AG04449 (cell line): ENCODE results near the gene ADGRF3.
"Not testable (repeated sequence)": the region's sequence is repeated elsewhere in the genome, so short reads cannot be mapped to it uniquely, and the experiment has no call there.

Experiments used
- CTCF ChIA-PET: fragments of 350-600 bp; formaldehyde crosslinking; extraction: SDS; loops from one replicate; lab custom pipeline; 2021; ENCODE audit warnings: antibody characterized with exemption; lab: Yijun Ruan, JAX
- POLR2A ChIA-PET: fragments of 400-600, 350-600 bp; formaldehyde crosslinking; extraction: SDS; loops from one replicate; lab custom pipeline; 2020; ENCODE audit warnings: antibody characterized with exemption, inconsistent platforms; lab: Yijun Ruan, JAX
- DNase-seq: peaks from one replicate; pipeline ENCODE4 v3.0.0-alpha.2; 2010; ENCODE audit warnings: low read depth, low spot score
- H3K4me3 ChIP-seq: 2 replicates; pipeline ENCODE4 v1.5.1; 2011; ENCODE audit warnings: low read depth, mild to moderate bottlenecking, control low read depth, low read length
- TF ChIP-seq, protein P1 (sequence below): IDR thresholded peaks from one replicate; pipeline ENCODE4 v1.5.1; 2011; ENCODE audit warnings: mild to moderate bottlenecking, moderate library complexity, low read length, control low read depth, inconsistent platforms; ENCODE audit not compliant: insufficient read depth; ENCODE audit errors: missing control alignments

ADGRF3 gene

DNA sequence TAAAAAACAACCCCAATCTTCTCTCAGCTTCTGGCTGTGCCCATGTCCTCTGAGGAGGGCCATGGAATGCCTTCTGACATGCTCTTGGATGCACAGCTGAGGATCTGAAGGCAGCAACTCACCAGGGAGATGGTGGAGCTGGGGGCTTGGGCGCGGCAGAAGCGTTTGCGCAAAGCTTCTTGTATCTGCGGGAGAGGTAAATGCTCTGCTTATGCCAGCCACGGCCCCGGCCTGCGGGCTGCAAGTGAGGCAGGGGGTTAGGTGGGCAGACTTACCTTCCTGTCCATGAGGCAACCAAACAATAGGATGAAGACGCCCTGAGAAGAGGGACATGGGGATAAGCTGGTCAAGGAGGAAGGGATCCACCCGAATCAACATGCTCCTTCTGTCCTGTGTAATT, 36.7 kb downstream of the ADGRF3 start:
- TF ChIP-seq, protein P1, sequence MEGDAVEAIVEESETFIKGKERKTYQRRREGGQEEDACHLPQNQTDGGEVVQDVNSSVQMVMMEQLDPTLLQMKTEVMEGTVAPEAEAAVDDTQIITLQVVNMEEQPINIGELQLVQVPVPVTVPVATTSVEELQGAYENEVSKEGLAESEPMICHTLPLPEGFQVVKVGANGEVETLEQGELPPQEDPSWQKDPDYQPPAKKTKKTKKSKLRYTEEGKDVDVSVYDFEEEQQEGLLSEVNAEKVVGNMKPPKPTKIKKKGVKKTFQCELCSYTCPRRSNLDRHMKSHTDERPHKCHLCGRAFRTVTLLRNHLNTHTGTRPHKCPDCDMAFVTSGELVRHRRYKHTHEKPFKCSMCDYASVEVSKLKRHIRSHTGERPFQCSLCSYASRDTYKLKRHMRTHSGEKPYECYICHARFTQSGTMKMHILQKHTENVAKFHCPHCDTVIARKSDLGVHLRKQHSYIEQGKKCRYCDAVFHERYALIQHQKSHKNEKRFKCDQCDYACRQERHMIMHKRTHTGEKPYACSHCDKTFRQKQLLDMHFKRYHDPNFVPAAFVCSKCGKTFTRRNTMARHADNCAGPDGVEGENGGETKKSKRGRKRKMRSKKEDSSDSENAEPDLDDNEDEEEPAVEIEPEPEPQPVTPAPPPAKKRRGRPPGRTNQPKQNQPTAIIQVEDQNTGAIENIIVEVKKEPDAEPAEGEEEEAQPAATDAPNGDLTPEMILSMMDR = no peak
- POLR2A ChIA-PET = no interaction called here
- CTCF ChIA-PET = interaction anchor here (1.0 to 1.2 kb wide), 2 partner anchors 9 to 20 kb away, joined by 3 to 5 read pairs; no protein-coding TSS in a partner anchor
- no peak overlapping the region for H3K4me3 ChIP-seq
- no peak for DNase-seq

DNA sequence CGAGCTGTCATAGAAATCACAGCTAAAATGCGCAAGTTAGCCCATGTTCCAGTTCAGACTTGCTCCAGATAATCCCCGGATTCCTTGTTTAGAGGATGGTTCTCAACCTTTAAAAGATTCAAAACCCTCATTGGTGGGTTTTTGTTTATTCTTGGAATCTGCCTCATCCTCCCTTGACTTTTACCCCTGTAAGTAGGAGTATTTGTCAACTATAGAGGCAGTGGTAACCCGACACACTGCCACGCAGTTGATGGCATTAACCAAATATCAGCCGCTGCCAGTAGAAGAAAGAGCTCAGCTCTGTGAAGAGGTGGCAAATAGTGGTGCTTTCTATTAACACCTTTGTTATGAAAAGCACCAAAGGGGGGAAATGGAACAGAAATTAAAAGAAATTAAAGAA, 41.0 kb downstream of the ADGRF3 start:
- TF ChIP-seq, protein P1 = no peak
- CTCF ChIA-PET = interaction anchor here (0.6 to 1.2 kb wide), 3 partner anchors 10 to 157 kb away, joined by 3 read pairs; no protein-coding TSS in a partner anchor
- DNase-seq = no peak
- POLR2A ChIA-PET = interaction anchor here (0.6 kb wide), 1 partner anchor 71 kb away, joined by 3 read pairs; no protein-coding TSS in a partner anchor
- no peak overlapping the region for H3K4me3 ChIP-seq

DNA sequence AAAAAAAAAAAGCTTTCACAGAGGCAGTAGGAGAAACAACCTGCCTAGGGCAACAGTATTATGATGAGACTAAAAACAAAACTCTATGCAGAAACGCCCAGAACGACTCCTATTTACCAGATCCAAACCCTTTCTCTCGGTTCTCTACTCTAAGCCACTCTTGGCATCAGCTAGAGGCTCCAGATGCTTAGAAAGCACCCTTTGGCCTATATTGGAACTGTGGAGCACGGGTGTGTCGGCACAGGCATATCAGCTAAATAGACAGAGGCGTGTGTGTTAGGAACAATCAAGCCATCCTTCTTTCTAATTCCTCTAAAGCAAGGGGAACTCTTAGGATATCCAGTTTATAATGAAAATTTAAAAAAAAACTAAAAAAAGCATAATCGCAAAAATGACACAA, 41.5 kb downstream of the ADGRF3 start:
- H3K4me3 ChIP-seq, DNase-seq: not testable (repeated sequence)
- POLR2A ChIA-PET = interaction anchor here (0.6 kb wide), 1 partner anchor 71 kb away, joined by 3 read pairs; no protein-coding TSS in a partner anchor
- CTCF ChIA-PET = interaction anchor here (1.0 to 1.9 kb wide), 3 partner anchors 10 to 25 kb away, joined by 3 to 4 read pairs (median 3); no protein-coding TSS in a partner anchor

DNA sequence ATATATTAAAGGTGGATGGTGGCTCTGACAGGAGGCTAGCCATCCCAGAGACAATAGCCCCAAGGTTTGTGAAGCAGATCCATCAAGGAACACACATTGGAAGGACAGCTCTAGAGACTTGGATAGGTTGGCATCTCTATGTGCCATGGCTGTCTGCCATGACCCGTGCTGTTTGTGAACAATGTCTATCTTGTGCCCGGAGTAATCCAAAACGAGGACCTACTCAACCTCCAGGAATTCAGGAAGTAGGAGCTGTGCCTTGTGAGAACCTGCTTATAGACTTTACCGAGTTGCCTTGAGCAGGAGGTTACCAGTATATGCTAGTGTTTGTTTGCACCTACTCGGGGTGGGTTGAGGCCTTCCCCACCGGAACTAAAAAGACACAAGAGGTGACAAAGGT, 43.7 kb downstream of the ADGRF3 start:
- ChIA-PET POLR2A (no interaction called here), CTCF (interaction anchor here (1.0 to 1.1 kb wide), 2 partner anchors 10 to 17 kb away, joined by 3 read pairs; no protein-coding TSS in a partner anchor)
- DNase-seq = no peak
- no peak overlapping the region for H3K4me3 ChIP-seq
- TF ChIP-seq, protein P1 = no peak

DNA sequence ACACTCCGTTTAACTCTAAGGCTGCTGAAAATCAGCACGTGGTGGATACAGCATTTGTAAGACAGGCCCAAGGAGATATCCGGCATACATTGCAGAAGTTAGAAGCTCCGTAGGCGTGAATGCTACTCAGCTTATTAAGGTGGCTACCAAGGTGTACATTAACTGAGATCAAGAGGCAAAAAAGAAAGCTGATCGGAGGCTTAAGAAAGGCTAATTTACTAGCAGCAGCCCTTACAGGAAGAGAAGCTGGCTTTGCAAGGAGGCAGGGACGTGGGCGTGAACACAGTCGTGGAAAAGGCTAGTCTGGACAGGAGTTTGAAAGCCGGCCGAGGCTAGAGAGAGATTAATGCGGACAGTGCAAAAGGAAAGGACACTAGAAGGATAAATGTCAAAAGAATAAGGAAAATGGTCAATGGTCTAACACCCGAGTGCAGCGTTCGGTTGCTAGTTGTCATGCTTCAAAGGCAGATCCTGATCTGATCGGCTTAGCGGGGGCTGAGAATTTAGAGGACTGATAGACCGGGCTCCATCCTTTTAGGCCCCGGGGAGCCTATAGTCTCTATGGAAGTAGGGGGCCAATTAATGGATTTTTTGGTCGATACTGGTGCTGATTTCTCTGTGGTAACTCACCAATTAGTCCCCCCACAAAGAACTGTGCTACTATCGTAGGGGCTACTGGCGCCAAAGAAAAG, 46.2 kb downstream of the ADGRF3 start:
- TF ChIP-seq, protein P1 = no peak
- POLR2A ChIA-PET = no interaction called here
- peak overlapping the region; percentile 57 for H3K4me3 ChIP-seq
- no peak for DNase-seq
- CTCF ChIA-PET = interaction anchor here (0.9 to 1.3 kb wide), 4 partner anchors 11 to 116 kb away, joined by 3 to 4 read pairs (median 4); no protein-coding TSS in a partner anchor

DNA sequence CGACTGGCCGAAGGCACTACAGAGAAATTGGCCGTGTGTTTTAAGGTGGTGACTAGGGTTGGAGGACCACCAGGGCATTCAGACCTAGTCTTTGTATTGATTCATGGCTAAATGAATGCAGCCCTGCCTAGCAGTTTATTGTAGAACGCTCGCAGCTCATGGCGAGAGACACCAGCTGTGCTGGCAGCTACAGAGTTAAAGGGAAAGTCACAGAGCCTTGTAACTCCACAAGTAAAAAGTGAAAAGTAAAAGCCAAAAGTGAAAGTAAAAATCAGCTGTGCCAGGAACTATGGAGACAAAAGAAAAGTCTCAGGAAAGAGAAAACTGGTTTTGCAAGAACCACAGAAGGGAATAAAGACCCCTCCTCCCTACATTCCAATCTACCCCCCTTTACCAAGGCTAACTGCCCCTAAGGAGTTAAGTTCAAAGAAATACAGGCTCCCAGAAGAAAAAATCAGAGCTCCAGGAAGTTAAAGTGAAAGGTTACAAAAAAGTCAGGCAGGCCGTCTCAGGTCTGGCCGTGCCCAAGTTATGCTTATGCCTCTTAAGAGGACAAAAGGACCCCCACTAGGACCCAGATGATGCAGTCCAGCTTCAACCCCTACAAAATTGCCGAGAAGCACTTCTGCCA, 47.0 kb downstream of the ADGRF3 start:
- peak overlapping the region; percentile 57 for H3K4me3 ChIP-seq

More for the DNA sequence above, 47.0 kb downstream of the ADGRF3 start:
- no peak for DNase-seq
- ChIA-PET CTCF (interaction anchor here (0.8 to 1.3 kb wide), 5 partner anchors 10 to 278 kb away, joined by 3 to 4 read pairs (median 3); no protein-coding TSS in a partner anchor), POLR2A (interaction anchor here (1.0 kb wide), 1 partner anchor 54 kb away, joined by 3 read pairs; no protein-coding TSS in a partner anchor)
- TF ChIP-seq, protein P1 = no peak
